ENCODE measurements around the gene CDH3.
"Not testable (repeated sequence)": the region's sequence is repeated elsewhere in the genome, so short reads cannot be mapped to it uniquely, and the experiment has no call there.

The CDH3 gene

DNA sequence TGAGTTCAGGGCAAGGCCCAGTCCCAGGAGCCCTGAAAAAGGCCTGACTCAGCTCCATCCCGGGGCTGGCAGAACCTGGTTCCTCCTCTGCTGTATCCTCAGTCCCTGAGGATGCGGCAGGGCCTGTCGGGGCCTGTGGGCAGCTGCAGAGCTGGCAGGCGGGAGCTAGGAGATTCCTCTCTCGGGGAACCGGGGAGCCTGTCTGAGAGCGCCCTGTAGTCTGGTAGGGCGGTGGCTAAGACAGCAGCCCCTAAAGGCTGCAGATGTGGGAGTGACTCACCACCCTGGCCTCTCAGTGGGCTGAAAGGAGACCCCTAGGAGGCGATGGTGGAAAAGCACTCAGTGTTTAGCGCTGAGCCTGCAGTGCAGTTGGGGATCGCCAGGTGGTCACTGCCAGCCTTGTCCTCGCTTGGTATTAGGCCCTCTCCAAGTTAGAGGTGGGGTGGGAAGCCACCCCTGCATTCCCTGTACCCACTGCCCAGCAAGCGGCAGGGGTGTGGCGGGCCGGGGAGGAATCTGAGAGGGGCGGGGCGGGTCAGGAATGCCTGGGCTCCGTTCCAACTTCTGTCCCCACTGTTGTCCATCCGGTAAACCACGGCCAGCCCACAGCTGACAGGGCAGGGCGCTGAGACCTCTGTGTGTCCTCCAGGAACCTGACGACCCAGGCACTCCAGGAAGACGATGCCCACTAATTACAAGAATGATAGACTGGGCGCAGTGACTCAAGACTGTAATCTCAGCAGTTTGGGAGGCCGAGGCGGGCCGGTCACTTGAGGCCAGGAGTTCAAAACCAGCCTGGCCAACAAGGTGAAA lies 62.4 kb downstream of the CDH3 start:
- no peak for DNase-seq

- no peak for DNase-seq
Observed at GRCh38 chr16:68710211-68710610, 65.1 kb downstream of the CDH3 start.

DNA sequence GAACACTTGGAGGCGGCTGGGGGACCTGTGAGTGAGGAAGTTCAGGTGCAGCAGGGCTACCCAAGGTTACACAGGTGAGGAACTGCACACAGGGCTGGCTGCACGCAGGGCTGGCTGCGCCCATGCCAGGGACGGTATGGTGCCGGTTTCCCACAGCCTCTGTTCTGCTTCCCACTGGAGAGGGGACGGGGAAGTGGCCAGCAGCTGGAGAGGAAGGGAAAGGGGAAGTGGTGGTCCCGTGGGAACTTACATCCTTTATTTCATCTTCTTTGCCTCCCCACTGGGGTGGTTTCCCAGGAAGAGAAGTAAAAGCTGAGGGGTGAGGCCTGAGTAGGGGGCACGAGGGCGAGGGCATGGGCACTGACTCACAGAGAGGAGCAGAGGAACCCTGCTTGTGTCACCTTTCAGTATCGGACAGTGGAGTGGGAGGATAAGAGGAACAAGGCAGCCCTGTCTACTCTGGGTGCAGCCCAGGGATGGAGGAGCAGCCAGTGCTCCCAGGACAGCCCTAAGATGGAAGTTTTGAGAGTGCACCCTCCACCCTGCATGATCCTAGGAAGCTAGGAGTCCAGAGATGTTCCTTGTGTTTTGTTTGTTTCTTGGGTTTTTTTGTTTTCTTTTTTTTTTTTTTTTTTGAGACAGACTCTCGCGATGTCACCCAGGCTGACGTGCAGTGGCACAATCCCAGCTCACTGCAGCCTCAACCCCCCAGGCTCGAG lies 66.5 kb downstream of the CDH3 start:
- DNase-seq = no peak

DNA sequence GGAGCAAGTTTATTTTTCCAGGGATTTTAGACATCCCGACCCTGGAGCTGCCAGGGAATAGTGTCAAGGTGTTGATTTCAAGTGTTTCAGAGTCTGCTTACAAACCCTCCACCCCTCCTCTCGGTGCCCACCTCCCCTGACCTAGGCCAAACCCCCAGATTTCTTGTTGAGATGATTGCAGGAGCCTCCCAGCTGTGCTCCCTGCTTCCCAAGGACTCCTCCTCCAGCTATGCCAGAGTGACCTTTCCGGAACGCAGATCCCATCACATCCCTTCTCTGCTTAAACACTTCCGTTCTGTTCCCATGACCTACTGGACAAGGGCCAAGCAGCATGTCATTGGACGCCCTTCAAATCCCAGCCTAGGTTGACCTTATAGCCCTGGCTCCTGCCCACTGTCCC lies 68.3 kb downstream of the CDH3 start:
- no peak for DNase-seq

- DNase-seq = no peak
Observed at GRCh38 chr16:68715471-68715870, 70.4 kb downstream of the CDH3 start.

DNA sequence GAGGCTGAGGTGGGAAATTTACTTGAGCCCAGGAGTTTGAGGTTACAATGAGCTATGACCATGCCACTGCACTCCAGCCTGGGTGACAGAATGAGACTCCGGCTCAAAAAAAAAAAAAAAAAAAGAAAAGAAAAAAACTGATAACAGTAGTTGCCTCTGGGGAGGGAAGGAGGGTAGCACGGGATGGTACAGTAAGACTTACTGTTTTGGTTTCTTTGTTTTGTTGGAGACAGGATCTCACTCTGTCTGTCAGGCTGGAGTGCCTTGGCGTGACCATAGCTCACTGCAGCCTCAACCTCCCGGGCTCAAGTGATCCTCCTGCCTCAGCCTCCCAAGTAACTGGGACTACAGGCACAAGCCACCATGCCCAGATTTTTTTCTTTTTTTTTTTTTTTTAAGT lies 71.4 kb downstream of the CDH3 start:
- not testable (repeated sequence) for DNase-seq

DNA sequence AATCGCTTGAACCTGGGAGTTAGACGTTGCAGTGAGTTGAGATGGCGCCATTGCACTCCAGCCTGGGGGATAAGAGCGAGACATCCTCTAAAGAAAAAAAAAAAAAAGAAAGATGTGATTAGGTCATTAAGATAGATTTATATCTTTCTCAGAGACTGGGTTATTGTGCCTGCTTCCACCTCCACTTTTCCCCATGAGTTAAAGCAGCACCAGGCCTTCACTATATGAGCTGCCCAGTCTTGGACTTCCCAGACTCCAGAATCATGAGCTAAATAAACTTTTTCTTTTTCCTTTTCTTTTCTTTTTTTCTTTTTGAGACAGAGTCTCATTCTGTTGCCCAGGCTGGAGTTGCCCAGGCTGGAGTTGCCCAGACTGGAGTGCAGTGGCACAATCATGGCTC lies 72.6 kb downstream of the CDH3 start:
- no peak for DNase-seq

DNA sequence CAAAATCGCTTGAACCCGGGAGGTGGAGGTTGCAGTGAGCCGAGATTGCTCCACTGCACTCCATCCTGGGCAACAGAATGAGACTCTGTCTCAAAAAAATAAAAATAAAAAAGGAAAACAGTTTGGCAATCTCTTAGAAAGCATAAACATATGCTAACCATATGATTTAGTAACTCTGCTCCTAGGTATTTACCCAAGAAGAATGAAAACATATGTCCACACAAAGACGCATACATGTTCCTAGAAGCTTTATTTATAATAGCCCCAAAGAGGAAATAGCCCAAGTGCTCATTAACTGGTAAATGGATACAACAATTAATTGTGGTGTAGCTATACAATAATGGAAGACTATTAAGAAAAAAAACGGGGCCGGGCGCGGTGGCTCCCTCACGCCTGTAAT lies 73.5 kb downstream of the CDH3 start:
- no peak for DNase-seq

- no peak for DNase-seq
Observed at GRCh38 chr16:68719993-68720489, 74.9 kb downstream of the CDH3 start.

DNA sequence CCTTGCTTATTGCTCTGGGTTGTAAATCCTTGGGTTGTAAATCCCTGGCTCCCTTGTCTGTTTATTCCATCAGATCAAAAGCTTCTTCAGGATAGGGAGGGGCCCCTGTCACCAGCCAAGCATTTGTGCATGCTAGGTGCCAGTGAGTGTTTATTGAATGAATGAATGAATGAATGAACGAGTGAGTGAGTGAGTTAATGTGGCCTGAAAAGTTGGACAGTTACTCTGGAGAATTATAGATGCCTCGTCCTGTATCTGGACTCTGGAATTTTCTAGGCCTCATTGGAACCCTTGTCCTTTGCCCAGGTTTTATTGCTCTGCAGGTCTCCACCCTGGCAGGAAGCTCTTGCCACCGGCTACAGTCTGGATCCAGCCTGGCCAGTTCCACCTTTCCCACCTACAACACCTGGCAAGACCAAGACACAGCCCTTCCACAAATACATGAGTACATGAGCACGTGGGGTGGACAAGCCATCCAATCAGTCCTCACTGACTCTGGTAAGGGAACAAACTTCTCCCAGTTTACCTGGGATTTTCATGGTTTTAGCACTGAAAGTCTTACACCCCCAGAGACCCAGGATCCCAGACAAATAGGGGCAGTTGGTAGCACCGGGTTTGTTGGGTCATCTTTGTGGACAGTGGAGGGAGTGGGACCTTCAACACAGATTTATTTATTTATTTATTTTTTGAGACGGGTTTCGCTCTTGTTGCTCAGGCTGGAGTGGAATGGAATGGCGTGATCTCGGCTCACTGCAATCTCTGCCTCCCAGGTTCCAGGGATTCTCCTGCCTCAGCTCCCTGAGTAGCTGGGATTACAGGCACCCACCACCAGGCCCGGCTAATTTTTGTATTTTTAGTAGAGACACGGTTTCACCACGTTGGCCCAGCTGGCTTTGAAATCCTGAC lies 77.3 kb downstream of the CDH3 start:
- DNase-seq = no peak

DNA sequence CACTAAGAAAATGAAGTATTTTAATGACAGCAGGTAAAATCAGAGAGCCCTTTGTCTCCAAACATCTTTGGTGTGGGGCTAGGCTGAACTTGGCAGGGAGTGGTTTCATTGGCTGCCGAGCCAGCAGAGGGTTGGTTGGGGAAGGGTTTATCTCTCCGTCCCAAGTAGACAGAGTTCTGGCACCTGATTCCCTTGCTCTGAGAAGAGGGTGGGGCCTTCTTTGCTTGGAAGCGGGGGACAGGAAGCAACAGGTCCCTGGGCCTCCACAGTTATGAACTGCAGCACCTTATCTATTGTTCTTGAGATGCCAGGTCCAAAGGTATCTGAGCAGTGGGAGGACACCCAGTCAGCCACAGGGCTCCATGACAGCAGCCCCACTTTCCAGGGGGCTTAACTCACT lies 79.7 kb downstream of the CDH3 start:
- no peak for DNase-seq

DNA sequence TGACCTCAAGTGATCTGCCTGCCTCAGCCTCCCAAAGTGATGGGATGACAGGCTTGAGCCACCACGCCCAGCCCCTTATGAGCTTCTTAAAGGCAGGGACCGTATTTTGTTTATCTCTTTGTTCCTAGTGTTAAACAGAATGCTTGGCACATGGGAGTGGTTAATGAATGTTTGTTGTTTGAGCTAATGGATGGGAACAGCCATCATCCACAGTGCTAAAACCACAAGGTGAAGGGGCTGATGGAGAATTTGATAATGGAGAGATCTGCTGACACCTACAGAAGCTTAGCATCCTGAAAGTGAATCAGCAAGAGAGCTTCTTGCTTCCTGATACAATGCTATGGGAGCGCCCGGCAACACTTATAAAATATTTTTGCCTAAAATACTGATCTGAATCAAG lies 83.4 kb downstream of the CDH3 start:
- no peak for DNase-seq

DNA sequence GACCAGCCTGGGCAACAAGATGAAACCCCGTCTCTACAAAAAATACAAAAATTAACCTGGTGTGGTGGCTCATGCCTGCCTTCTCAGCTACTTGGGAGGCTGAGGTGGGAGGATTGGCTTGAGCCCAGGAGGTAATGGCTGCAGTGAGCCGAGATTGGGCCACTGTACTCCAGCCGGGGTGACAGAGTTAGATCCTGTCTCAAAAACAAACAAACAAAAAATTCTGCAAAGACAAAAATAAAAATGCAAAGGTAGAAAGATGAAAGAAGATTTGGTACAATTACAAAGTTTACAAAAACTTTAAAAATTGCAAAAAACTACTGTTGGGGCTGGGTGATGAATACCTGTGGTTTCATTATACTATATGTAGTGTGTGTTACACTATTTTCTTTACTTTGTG lies 86.5 kb downstream of the CDH3 start:
- no peak for DNase-seq

DNA sequence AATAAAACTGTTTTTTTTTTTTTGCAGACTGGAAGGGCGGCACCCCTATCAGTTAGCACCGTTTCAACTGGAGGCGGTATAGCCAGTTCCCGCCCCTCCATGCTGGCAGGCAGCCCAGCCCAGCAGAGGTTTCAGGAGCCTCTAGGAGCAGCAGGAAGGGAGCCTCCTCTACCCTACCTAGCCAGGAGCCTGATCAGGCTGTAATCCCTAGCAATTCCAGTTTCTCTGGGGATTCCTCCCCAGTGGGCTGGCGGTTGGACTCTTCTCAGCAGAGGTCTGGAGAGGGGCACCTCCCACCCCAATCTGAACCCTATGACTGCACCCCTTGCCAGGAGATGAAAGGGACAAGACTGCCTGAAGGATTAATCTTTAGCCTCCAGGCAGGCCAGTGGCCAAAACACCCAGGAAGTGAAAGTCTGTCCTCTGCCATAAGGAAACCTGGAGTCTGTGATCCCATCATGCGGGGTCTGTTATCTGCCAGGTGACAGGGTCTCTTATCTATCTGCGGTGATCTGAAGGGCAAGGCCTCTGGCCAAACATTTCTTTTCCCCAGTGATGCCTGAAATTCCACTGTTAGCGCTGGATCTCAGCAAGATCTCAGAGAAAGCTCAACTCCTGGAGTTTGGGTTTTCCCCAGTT lies 87.1 kb downstream of the CDH3 start:
- DNase-seq = no peak

GRCh38 chr16:68732741-68733399 lies 87.8 kb downstream of the CDH3 start:
- no peak for DNase-seq

GRCh38 chr16:68733570-68733969 lies 88.5 kb downstream of the CDH3 start:
- no peak for DNase-seq

GRCh38 chr16:68734782-68735181 lies 89.7 kb downstream of the CDH3 start:
- no peak for DNase-seq

DNA sequence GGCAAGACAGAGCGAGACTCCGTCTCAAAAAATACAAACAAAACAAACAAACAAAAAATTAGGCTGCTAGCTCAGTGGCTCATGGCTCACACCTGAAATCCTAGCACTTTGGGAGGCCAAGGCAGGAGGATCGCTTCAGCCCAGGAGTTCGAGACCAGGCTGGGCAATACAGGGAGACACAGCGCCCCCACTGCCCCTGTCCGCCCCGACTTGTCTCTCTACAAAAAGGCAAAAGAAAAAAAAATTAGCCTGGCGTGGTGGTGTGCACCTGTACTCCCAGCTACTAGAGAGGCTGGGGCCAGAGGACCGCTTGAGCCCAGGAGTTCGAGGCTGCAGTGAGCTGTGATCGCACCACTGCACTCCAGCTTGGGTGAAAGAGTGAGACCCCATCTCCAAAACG lies 91.5 kb downstream of the CDH3 start:
- DNase-seq = no peak

DNA sequence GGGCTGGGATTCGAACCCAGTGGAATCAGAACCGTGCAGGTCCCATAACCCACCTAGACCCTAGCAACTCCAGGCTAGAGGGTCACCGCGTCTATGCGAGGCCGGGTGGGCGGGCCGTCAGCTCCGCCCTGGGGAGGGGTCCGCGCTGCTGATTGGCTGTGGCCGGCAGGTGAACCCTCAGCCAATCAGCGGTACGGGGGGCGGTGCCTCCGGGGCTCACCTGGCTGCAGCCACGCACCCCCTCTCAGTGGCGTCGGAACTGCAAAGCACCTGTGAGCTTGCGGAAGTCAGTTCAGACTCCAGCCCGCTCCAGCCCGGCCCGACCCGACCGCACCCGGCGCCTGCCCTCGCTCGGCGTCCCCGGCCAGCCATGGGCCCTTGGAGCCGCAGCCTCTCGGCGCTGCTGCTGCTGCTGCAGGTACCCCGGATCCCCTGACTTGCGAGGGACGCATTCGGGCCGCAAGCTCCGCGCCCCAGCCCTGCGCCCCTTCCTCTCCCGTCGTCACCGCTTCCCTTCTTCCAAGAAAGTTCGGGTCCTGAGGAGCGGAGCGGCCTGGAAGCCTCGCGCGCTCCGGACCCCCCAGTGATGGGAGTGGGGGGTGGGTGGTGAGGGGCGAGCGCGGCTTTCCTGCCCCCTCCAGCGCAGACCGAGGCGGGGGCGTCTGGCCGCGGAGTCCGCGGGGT lies 92.1 kb downstream of the CDH3 start, which contains the start of gene CDH1:
CDH1 (plus strand) TSS at position 247 of the 684 bp plus-strand sequence; CDS start at position 371, 124 bp downstream.
- peak in 3 of 6 experiments; percentile 4 to 9 (median 5) for DNase-seq

- DNase-seq = no peak
Observed at GRCh38 chr16:68737730-68738629, 92.9 kb downstream of the CDH3 start.

Data from stimulated activated naive CD4-positive, alpha-beta T cell (primary cell).